HEK293 (cell line): ENCODE data around the gene PDHX.

Experiments
- CTCF ChIA-PET: fragments of 350-600 bp; formaldehyde crosslinking; extraction: SDS; loops from one replicate; lab custom pipeline; 2021; ENCODE audit warnings: antibody characterized with exemption; lab: Yijun Ruan, JAX
- POLR2A ChIA-PET: fragments of 300-600 bp; formaldehyde crosslinking; extraction: SDS; loops from one replicate; lab custom pipeline; 2020; ENCODE audit warnings: antibody characterized with exemption, inconsistent platforms; lab: Yijun Ruan, JAX
- H3K27ac ChIP-seq: fragments of 200-500 bp; sonication (Bioruptor generic); 2 replicates; pipeline ENCODE4 v1.5.1; 2014; ENCODE audit warnings: low read depth, low read length, control low read depth, inconsistent platforms; ENCODE audit errors: extremely low read depth
- H3K36me3 ChIP-seq, 2 experiments: fragments of 200-500 bp in 1 of 2; sonication (Bioruptor generic) in 1 of 2; 1 replicate in 1 of 2; 2 replicates in 1 of 2; pipeline ENCODE4 v1.5.1; 2014 to 2017; ENCODE audit warnings: inconsistent platforms in 2 of 2, low read length in 2 of 2; ENCODE audit not compliant: control insufficient read depth in 2 of 2, insufficient read depth in 1 of 2
- H3K4me1 ChIP-seq: fragments of 200-500 bp; sonication (Bioruptor generic); 2 replicates; pipeline ENCODE4 v1.5.1; 2014; ENCODE audit warnings: mild to moderate bottlenecking, low read length, inconsistent platforms; ENCODE audit not compliant: control insufficient read depth, insufficient read depth
- H3K4me3 ChIP-seq: 2 replicates; pipeline ENCODE4 v1.5.1; 2011; ENCODE audit warnings: low read depth, mild to moderate bottlenecking, control low read depth, low read length, moderate library complexity
- H3K9me3 ChIP-seq: fragments of 200-500 bp; sonication (Bioruptor generic); 2 replicates; pipeline ENCODE4 v1.5.1; 2014; ENCODE audit warnings: low read depth, low read length, inconsistent platforms; ENCODE audit not compliant: control insufficient read depth, insufficient read depth
- EGR2 ChIP-seq: fragments of 450-650 bp; formaldehyde crosslinking; IDR thresholded peaks from 2 replicates; pipeline ENCODE4 v1.5.1; 2016; ENCODE audit warnings: low read depth, missing biosample characterization, missing genetic modification characterization
- KLF1 ChIP-seq: fragments of 450-650 bp; formaldehyde crosslinking; IDR thresholded peaks from 2 replicates; pipeline ENCODE4 v1.5.1; 2016; ENCODE audit warnings: missing biosample characterization, missing genetic modification characterization
- KLF8 ChIP-seq: fragments of 450-650 bp; formaldehyde crosslinking; IDR thresholded peaks from 2 replicates; pipeline ENCODE4 v1.5.1; 2016; ENCODE audit warnings: missing biosample characterization, missing genetic modification characterization
- MEIS1 ChIP-seq: sonication (generic); formaldehyde crosslinking; IDR thresholded peaks from 2 replicates; pipeline ENCODE4 v1.8.1; 2022; ENCODE audit warnings: missing genetic modification reagents, mild to moderate bottlenecking, borderline replicate concordance
- PBX3 ChIP-seq: sonication (generic); formaldehyde crosslinking; IDR thresholded peaks from 2 replicates; pipeline ENCODE4 v1.8.1; 2022; ENCODE audit warnings: mild to moderate bottlenecking, moderate library complexity, missing genetic modification reagents
- SP7 ChIP-seq: fragments of 450-650 bp; formaldehyde crosslinking; IDR thresholded peaks from 2 replicates; pipeline ENCODE4 v1.5.1; 2016; ENCODE audit warnings: missing biosample characterization, missing genetic modification characterization
- YY2 ChIP-seq: fragments of 450-650 bp; formaldehyde crosslinking; IDR thresholded peaks from 2 replicates; pipeline ENCODE4 v1.5.1; 2016; ENCODE audit warnings: missing biosample characterization, missing genetic modification characterization
- ZBTB1 ChIP-seq: fragments of 450-650 bp; formaldehyde crosslinking; IDR thresholded peaks from 2 replicates; pipeline ENCODE4 v1.5.1; 2016; ENCODE audit warnings: missing biosample characterization, missing genetic modification characterization
- ZBTB10 ChIP-seq: fragments of 450-650 bp; formaldehyde crosslinking; IDR thresholded peaks from 2 replicates; pipeline ENCODE4 v1.5.1; 2016; ENCODE audit warnings: missing biosample characterization, missing genetic modification characterization
- ZBTB17 ChIP-seq: fragments of 450-650 bp; formaldehyde crosslinking; IDR thresholded peaks from 2 replicates; pipeline ENCODE4 v1.5.1; 2016; ENCODE audit warnings: missing biosample characterization, missing genetic modification characterization
- ZBTB21 ChIP-seq: fragments of 450-650 bp; formaldehyde crosslinking; IDR thresholded peaks from 2 replicates; pipeline ENCODE4 v1.5.1; 2017; ENCODE audit warnings: missing biosample characterization, missing genetic modification characterization
- ZBTB49 ChIP-seq: fragments of 450-650 bp; formaldehyde crosslinking; IDR thresholded peaks from 2 replicates; pipeline ENCODE4 v1.5.1; 2016; ENCODE audit warnings: missing biosample characterization, missing genetic modification characterization, low read depth
- ZFP3 ChIP-seq: fragments of 450-650 bp; formaldehyde crosslinking; IDR thresholded peaks from 2 replicates; pipeline ENCODE4 v1.5.1; 2016; ENCODE audit warnings: low read depth, missing biosample characterization, missing genetic modification characterization
- ZNF132 ChIP-seq: fragments of 450-650 bp; formaldehyde crosslinking; IDR thresholded peaks from 2 replicates; pipeline ENCODE4 v1.5.1; 2017; ENCODE audit warnings: missing biosample characterization, missing genetic modification characterization, borderline replicate concordance
- ZNF155 ChIP-seq: fragments of 450-650 bp; formaldehyde crosslinking; IDR thresholded peaks from 2 replicates; pipeline ENCODE4 v1.5.1; 2016; ENCODE audit warnings: missing biosample characterization, missing genetic modification characterization
- ZNF175 ChIP-seq: fragments of 450-650 bp; formaldehyde crosslinking; IDR thresholded peaks from 2 replicates; pipeline ENCODE4 v1.5.1; 2016; ENCODE audit warnings: missing biosample characterization, missing genetic modification characterization
- ZNF19 ChIP-seq: fragments of 450-650 bp; formaldehyde crosslinking; IDR thresholded peaks from 2 replicates; pipeline ENCODE4; 2016; ENCODE audit warnings: missing biosample characterization, missing genetic modification characterization, low read depth
- ZNF24 ChIP-seq: fragments of 450-650 bp; formaldehyde crosslinking; IDR thresholded peaks from 2 replicates; pipeline ENCODE4 v1.5.1; 2016; ENCODE audit warnings: missing biosample characterization, missing genetic modification characterization
- ZNF248 ChIP-seq: fragments of 450-650 bp; formaldehyde crosslinking; IDR thresholded peaks from 2 replicates; pipeline ENCODE4 v1.5.1; 2017; ENCODE audit warnings: missing biosample characterization, missing genetic modification characterization
- ZNF37A ChIP-seq: fragments of 450-650 bp; IDR thresholded peaks from 2 replicates; pipeline ENCODE4 v1.5.1; 2018; ENCODE audit warnings: missing biosample characterization, missing genetic modification characterization
- ZNF398 ChIP-seq: fragments of 450-650 bp; formaldehyde crosslinking; IDR thresholded peaks from 2 replicates; pipeline ENCODE4 v1.5.1; 2017; ENCODE audit warnings: missing biosample characterization, missing genetic modification characterization
- ZNF423 ChIP-seq: fragments of 450-650 bp; formaldehyde crosslinking; IDR thresholded peaks from 2 replicates; pipeline ENCODE4 v1.5.1; 2016; ENCODE audit warnings: missing biosample characterization, missing genetic modification characterization
- ZNF426 ChIP-seq: fragments of 450-650 bp; formaldehyde crosslinking; IDR thresholded peaks from 2 replicates; pipeline ENCODE4 v1.5.1; 2017; ENCODE audit warnings: missing biosample characterization, missing genetic modification characterization, mild to moderate bottlenecking, inconsistent platforms, moderate library complexity
- ZNF514 ChIP-seq: fragments of 450-650 bp; formaldehyde crosslinking; IDR thresholded peaks from 2 replicates; pipeline ENCODE4 v1.5.1; 2016; ENCODE audit warnings: missing biosample characterization, missing genetic modification characterization
- ZNF529 ChIP-seq: fragments of 450-650 bp; formaldehyde crosslinking; IDR thresholded peaks from 2 replicates; pipeline ENCODE4 v1.5.1; 2017; ENCODE audit warnings: missing genetic modification characterization, missing biosample characterization; ENCODE audit not compliant: insufficient replicate concordance
- ZNF548 ChIP-seq: fragments of 450-650 bp; formaldehyde crosslinking; IDR thresholded peaks from 2 replicates; pipeline ENCODE4 v1.5.1; 2016; ENCODE audit warnings: missing biosample characterization, missing genetic modification characterization
- ZNF624 ChIP-seq: fragments of 450-650 bp; formaldehyde crosslinking; IDR thresholded peaks from 2 replicates; pipeline ENCODE4 v1.5.1; 2017; ENCODE audit warnings: missing biosample characterization, missing genetic modification characterization
- ZSCAN23 ChIP-seq: fragments of 450-650 bp; formaldehyde crosslinking; IDR thresholded peaks from 2 replicates; pipeline ENCODE4 v1.5.1; 2016; ENCODE audit warnings: missing biosample characterization, missing genetic modification characterization

The PDHX gene

GRCh38 chr11:35016916-35017315, 100.5 kb downstream of the PDHX start:
- H3K9me3 ChIP-seq = no peaks in the 10 kb centered on the region
- H3K4me3 ChIP-seq = no peak overlapping the region
- POLR2A ChIA-PET = interaction anchor here (1.0 kb wide), 1 partner anchor 44 kb away, joined by 5 read pairs; no protein-coding TSS in a partner anchor
- TF ChIP-seq ZNF24 (tag by site-specific recombination) = no peak
- TF ChIP-seq ZNF624 (tag by site-specific recombination) = no peak
- TF ChIP-seq ZNF175 (tag by site-specific recombination) = no peak
- TF ChIP-seq ZNF248 (tag by site-specific recombination) = no peak
- TF ChIP-seq ZBTB49 (tag by site-specific recombination) = no peak
- TF ChIP-seq ZBTB1 (tag by site-specific recombination) = no peak
- TF ChIP-seq ZNF548 = no peak
- no peak for TF ChIP-seq ZNF37A (tag by site-specific recombination)
- no peak for TF ChIP-seq ZBTB21 (tag by site-specific recombination)
- TF ChIP-seq ZSCAN23 = no peak
- no peak for TF ChIP-seq ZNF398
- TF ChIP-seq ZNF426 (tag by site-specific recombination) = no peak
- no peak for TF ChIP-seq ZNF529 (tag by site-specific recombination)
- no peak for TF ChIP-seq SP7
- no peak for TF ChIP-seq YY2 (tag by site-specific recombination)
- no peaks in the 10 kb centered on the region for H3K4me1 ChIP-seq
- no peaks in the 10 kb centered on the region for H3K36me3 ChIP-seq
- no peak overlapping the region for H3K27ac ChIP-seq
- CTCF ChIA-PET = no interaction called here

- Histone ChIP-seq H3K36me3 (no peaks in the 10 kb centered on the region), H3K4me3 (no peak overlapping the region), H3K27ac (no peak overlapping the region), H3K4me1 (no peaks in the 10 kb centered on the region), H3K9me3 (no peaks in the 10 kb centered on the region)
- ChIA-PET POLR2A (interaction anchor here (1.0 kb wide), 1 partner anchor 43 kb away, joined by 5 read pairs; no protein-coding TSS in a partner anchor), CTCF (no interaction called here)
- no peak for TF ChIP-seq ZNF155 (tag by site-specific recombination)
- TF ChIP-seq KLF1 = no peak
- TF ChIP-seq ZNF529 (tag by site-specific recombination) = no peak
- TF ChIP-seq EGR2 (tag by site-specific recombination) = no peak
- no peak for TF ChIP-seq PBX3 (CRISPR knock-in tag)
- TF ChIP-seq ZNF514 = no peak
- no peak for TF ChIP-seq KLF8 (tag by site-specific recombination)
- TF ChIP-seq ZFP3 (tag by site-specific recombination) = no peak
- TF ChIP-seq ZNF548 = no peak
- no peak for TF ChIP-seq MEIS1 (CRISPR knock-in tag)
- no peak for TF ChIP-seq ZBTB10 (tag by site-specific recombination)
- no peak for TF ChIP-seq ZNF19
- no peak for TF ChIP-seq ZNF423 (tag by site-specific recombination)
- no peak for TF ChIP-seq ZNF132 (tag by site-specific recombination)
- TF ChIP-seq ZNF175 (tag by site-specific recombination) = no peak
- no peak for TF ChIP-seq ZBTB17 (tag by site-specific recombination)
Observed at GRCh38 chr11:35017528-35018342, 101.3 kb downstream of the PDHX start.
